GM23338 (cell line): Measurements from ENCODE around the gene NHS. TPM values are rescaled to one million over a fixed set of nuclear protein-coding genes. Genes with fewer than 3 reads are reported as not detected.

Source experiments
- ATAC-seq: fragments of 200-7000 bp; cut with Tn5 transposase; 3 replicates; pipeline ENCODE4 v1.9.1; 2020
- DNase-seq: peaks from one replicate; pipeline ENCODE4 v3.0.0-alpha.2; 2015; ENCODE audit warnings: low spot score
- H2AFZ ChIP-seq: fragments of 200-600 bp; sonication (generic); 2 replicates; pipeline ENCODE4 v1.8.0; 2016; ENCODE audit warnings: antibody characterized with exemption, mild to moderate bottlenecking, moderate library complexity
- H3F3A ChIP-seq: fragments of 200-600 bp; sonication (generic); replicated peaks from 2 replicates; pipeline ENCODE4 v1.8.0; 2017; ENCODE audit warnings: antibody characterized with exemption, mixed run types, low read depth
- H3K27ac ChIP-seq: fragments of 200-600 bp; sonication (generic); 2 replicates; pipeline ENCODE4 v1.6.1; 2016; ENCODE audit warnings: low read depth
- H3K27me3 ChIP-seq: fragments of 200-600 bp; sonication (generic); 2 replicates; pipeline ENCODE4 v1.8.0; 2016; ENCODE audit warnings: mild to moderate bottlenecking, mixed run types, moderate library complexity; ENCODE audit not compliant: insufficient read depth
- H3K36me3 ChIP-seq: fragments of 200-600 bp; sonication (generic); 2 replicates; pipeline ENCODE4 v1.8.0; 2016; ENCODE audit warnings: mild to moderate bottlenecking; ENCODE audit not compliant: insufficient read depth
- H3K4me1 ChIP-seq: fragments of 200-600 bp; sonication (generic); 2 replicates; pipeline ENCODE4 v1.8.0; 2016; ENCODE audit warnings: mild to moderate bottlenecking, moderate library complexity; ENCODE audit not compliant: insufficient read depth
- H3K4me2 ChIP-seq: fragments of 200-600 bp; sonication (generic); 2 replicates; pipeline ENCODE4 v1.7.1; 2017; ENCODE audit warnings: mixed run types
- H3K4me3 ChIP-seq: fragments of 200-600 bp; sonication (generic); 2 replicates; pipeline ENCODE4 v1.6.1; 2016; ENCODE audit warnings: mixed run types
- H3K79me2 ChIP-seq: fragments of 200-600 bp; sonication (generic); replicated peaks from 2 replicates; pipeline ENCODE4 v1.8.0; 2017; ENCODE audit warnings: mild to moderate bottlenecking; ENCODE audit not compliant: insufficient read depth
- H3K9me2 ChIP-seq: fragments of 200-600 bp; sonication (generic); 2 replicates; pipeline ENCODE4 v1.8.0; 2017; ENCODE audit not compliant: insufficient read depth
- H4K20me1 ChIP-seq: fragments of 200-600 bp; sonication (generic); replicated peaks from 2 replicates; pipeline ENCODE4 v1.8.0; 2017; ENCODE audit warnings: mild to moderate bottlenecking; ENCODE audit not compliant: insufficient read depth
- H3K27ac Mint-ChIP-seq: 2 replicates; pipeline ENCODE4 v1.8.0; 2020; ENCODE audit warnings: inconsistent platforms, mild to moderate bottlenecking, moderate library complexity, mixed read lengths
- H3K27me3 Mint-ChIP-seq: 3 replicates; pipeline ENCODE4 v1.8.0; 2022; ENCODE audit warnings: low read depth, mild to moderate bottlenecking, moderate library complexity, mixed read lengths, inconsistent platforms; ENCODE audit not compliant: insufficient read depth, poor library complexity
- H3K36me3 Mint-ChIP-seq: 3 replicates; pipeline ENCODE4 v1.8.0; 2021; ENCODE audit warnings: low read depth, mild to moderate bottlenecking, inconsistent platforms, moderate library complexity, mixed read lengths
- H3K4me1 Mint-ChIP-seq: 3 replicates; pipeline ENCODE4 v1.8.0; 2020; ENCODE audit warnings: mild to moderate bottlenecking, inconsistent platforms, mixed read lengths
- H3K4me3 Mint-ChIP-seq: 3 replicates; pipeline ENCODE4 v1.8.0; 2021; ENCODE audit warnings: moderate library complexity, mild to moderate bottlenecking, inconsistent platforms, mixed read lengths
- H3K9me3 Mint-ChIP-seq: 3 replicates; pipeline ENCODE4 v1.8.0; 2020; ENCODE audit warnings: moderate library complexity, mild to moderate bottlenecking, inconsistent platforms, mixed read lengths
- CREB1 ChIP-seq: fragments of 250-450 bp; sonication (Bioruptor Pico); IDR thresholded peaks from 2 replicates; pipeline ENCODE4 v1.5.0; 2020; ENCODE audit warnings: low read depth, mild to moderate bottlenecking, moderate library complexity
- CTCF ChIP-seq, 2 experiments: fragments of 200-600 bp in 1 of 2; sonication (generic) in 1 of 2; conservative IDR thresholded peaks; 2 replicates each; pipeline versions ENCODE4 v1.5.1 to v1.6.1; 2016 to 2017; ENCODE audit warnings: antibody characterized with exemption in 2 of 2, low read depth in 2 of 2, mild to moderate bottlenecking in 2 of 2, moderate library complexity in 1 of 2
- ETS1 ChIP-seq: IDR thresholded peaks from 2 replicates; pipeline ENCODE4 v1.6.1; 2016; ENCODE audit warnings: antibody characterized with exemption
- EZH2 ChIP-seq: fragments of 200-600 bp; sonication (generic); IDR thresholded peaks from one replicate; pipeline ENCODE4 v1.8.0; 2017; ENCODE audit warnings: antibody characterized with exemption, mild to moderate bottlenecking, low read depth; ENCODE audit not compliant: unreplicated experiment
- EZH2phosphoT487 ChIP-seq: fragments of 200-600 bp; sonication (generic); IDR thresholded peaks from one replicate; pipeline ENCODE4 v1.8.1; 2018; ENCODE audit warnings: antibody characterized with exemption; ENCODE audit not compliant: unreplicated experiment
- JUNB ChIP-seq: IDR thresholded peaks from one replicate; pipeline ENCODE4 v1.6.1; 2016; ENCODE audit warnings: antibody characterized with exemption; ENCODE audit not compliant: unreplicated experiment
- NANOG ChIP-seq: IDR thresholded peaks from 2 replicates; pipeline ENCODE4 v1.6.1; 2016; ENCODE audit warnings: antibody characterized with exemption, borderline replicate concordance
- POLR2AphosphoS5 ChIP-seq: IDR thresholded peaks from 2 replicates; pipeline ENCODE4 v1.6.1; 2016; ENCODE audit warnings: antibody characterized with exemption, low read depth
- REST ChIP-seq: IDR thresholded peaks from one replicate; pipeline ENCODE4 v1.6.1; 2018; ENCODE audit warnings: antibody characterized with exemption; ENCODE audit not compliant: unreplicated experiment
- STAT1 ChIP-seq: IDR thresholded peaks from one replicate; pipeline ENCODE4 v1.6.1; 2016; ENCODE audit warnings: antibody characterized with exemption; ENCODE audit not compliant: unreplicated experiment
- ZNF114 ChIP-seq: fragments of 250-450 bp; sonication (Bioruptor Pico); IDR thresholded peaks from 2 replicates; pipeline ENCODE4 v1.5.0; 2020; ENCODE audit warnings: mild to moderate bottlenecking, moderate library complexity
- ZNF331 ChIP-seq: fragments of 250-450 bp; sonication (Bioruptor Pico); IDR thresholded peaks from 2 replicates; pipeline ENCODE4 v1.5.0; 2020; ENCODE audit warnings: low read depth, mild to moderate bottlenecking, moderate library complexity
- polyA plus RNA-seq: library from polyadenylated mRNA; unstranded; fragments of >200 nt; fragmentation: Nextera tagmentation; extraction: Ambion mirVana; gene quantifications from 2 replicates; pipeline ENCODE4 v1.2.1, GENCODE V29; 2016
- total RNA-seq: library from RNA; depleted of rRNA; stranded (reverse); fragments of >200 nt; shearing (Covaris generic); gene quantifications from 2 replicates; pipeline ENCODE4 v1.2.3, GENCODE V29; 2014
- TF ChIP-seq, protein P1 (sequence below): fragments of 250-450 bp; sonication (Bioruptor Pico); IDR thresholded peaks from 2 replicates; pipeline ENCODE4 v1.5.0; 2020; ENCODE audit warnings: mild to moderate bottlenecking, moderate library complexity

The NHS gene
- total and polyA plus RNA-seq, 2 experiments from 2014 or later: 1.8 to 8.2 TPM

DNA sequence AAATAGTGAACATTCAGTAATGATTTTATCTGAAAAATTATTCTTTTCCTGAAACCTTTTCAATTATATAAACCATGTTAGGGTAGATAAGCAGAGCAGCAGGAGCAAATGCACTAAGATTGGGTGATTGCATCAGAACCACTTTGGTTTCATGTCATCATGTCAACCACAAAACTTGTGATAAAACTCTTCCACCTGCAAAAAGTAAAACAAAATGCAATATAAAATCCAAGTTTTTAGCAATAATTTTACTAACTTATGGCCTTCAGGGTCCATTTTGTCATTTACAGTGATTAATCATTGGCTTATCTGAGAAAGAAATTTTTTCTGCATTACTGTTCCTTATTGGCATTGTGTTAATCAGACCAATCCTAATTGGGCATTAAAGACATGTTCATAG is 42.4 kb downstream of the NHS start:
- Mint-ChIP-seq H3K27me3 (no peaks in the 10 kb centered on the region), H3K27ac (no peak overlapping the region), H3K4me1 (peaks cover 41% of the 10 kb centered on the region), H3K36me3 (no peaks in the 10 kb centered on the region), H3K9me3 (no peaks in the 10 kb centered on the region), H3K4me3 (no peak overlapping the region)
- H3K9me2 ChIP-seq: no peaks in the 10 kb centered on the region
- no peak overlapping the region for H3K27ac ChIP-seq
- H3K4me2 ChIP-seq: no peak overlapping the region
- H3F3A ChIP-seq: no peaks in the 10 kb centered on the region
- H2AFZ ChIP-seq: no peak overlapping the region
- no peaks in the 10 kb centered on the region for H3K27me3 ChIP-seq
- H3K4me3 ChIP-seq: no peak overlapping the region
- no peaks in the 10 kb centered on the region for H4K20me1 ChIP-seq
- ATAC-seq (no peak), DNase-seq (no peak)
- H3K79me2 ChIP-seq: no peaks in the 10 kb centered on the region; the same call in 1 of the 2 replicates
- TF ChIP-seq, protein P1, sequence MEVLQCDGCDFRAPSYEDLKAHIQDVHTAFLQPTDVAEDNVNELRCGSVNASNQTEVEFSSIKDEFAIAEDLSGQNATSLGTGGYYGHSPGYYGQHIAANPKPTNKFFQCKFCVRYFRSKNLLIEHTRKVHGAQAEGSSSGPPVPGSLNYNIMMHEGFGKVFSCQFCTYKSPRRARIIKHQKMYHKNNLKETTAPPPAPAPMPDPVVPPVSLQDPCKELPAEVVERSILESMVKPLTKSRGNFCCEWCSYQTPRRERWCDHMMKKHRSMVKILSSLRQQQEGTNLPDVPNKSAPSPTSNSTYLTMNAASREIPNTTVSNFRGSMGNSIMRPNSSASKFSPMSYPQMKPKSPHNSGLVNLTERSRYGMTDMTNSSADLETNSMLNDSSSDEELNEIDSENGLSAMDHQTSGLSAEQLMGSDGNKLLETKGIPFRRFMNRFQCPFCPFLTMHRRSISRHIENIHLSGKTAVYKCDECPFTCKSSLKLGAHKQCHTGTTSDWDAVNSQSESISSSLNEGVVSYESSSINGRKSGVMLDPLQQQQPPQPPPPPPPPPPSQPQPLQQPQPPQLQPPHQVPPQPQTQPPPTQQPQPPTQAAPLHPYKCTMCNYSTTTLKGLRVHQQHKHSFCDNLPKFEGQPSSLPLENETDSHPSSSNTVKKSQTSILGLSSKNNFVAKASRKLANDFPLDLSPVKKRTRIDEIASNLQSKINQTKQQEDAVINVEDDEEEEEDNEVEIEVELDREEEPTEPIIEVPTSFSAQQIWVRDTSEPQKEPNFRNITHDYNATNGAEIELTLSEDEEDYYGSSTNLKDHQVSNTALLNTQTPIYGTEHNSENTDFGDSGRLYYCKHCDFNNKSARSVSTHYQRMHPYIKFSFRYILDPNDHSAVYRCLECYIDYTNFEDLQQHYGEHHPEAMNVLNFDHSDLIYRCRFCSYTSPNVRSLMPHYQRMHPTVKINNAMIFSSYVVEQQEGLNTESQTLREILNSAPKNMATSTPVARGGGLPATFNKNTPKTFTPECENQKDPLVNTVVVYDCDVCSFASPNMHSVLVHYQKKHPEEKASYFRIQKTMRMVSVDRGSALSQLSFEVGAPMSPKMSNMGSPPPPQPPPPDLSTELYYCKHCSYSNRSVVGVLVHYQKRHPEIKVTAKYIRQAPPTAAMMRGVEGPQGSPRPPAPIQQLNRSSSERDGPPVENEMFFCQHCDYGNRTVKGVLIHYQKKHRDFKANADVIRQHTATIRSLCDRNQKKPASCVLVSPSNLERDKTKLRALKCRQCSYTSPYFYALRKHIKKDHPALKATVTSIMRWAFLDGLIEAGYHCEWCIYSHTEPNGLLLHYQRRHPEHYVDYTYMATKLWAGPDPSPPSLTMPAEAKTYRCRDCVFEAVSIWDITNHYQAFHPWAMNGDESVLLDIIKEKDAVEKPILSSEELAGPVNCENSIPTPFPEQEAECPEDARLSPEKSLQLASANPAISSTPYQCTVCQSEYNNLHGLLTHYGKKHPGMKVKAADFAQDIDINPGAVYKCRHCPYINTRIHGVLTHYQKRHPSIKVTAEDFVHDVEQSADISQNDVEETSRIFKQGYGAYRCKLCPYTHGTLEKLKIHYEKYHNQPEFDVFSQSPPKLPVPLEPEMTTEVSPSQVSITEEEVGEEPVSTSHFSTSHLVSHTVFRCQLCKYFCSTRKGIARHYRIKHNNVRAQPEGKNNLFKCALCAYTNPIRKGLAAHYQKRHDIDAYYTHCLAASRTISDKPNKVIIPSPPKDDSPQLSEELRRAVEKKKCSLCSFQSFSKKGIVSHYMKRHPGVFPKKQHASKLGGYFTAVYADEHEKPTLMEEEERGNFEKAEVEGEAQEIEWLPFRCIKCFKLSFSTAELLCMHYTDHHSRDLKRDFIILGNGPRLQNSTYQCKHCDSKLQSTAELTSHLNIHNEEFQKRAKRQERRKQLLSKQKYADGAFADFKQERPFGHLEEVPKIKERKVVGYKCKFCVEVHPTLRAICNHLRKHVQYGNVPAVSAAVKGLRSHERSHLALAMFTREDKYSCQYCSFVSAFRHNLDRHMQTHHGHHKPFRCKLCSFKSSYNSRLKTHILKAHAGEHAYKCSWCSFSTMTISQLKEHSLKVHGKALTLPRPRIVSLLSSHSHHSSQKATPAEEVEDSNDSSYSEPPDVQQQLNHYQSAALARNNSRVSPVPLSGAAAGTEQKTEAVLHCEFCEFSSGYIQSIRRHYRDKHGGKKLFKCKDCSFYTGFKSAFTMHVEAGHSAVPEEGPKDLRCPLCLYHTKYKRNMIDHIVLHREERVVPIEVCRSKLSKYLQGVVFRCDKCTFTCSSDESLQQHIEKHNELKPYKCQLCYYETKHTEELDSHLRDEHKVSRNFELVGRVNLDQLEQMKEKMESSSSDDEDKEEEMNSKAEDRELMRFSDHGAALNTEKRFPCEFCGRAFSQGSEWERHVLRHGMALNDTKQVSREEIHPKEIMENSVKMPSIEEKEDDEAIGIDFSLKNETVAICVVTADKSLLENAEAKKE: no peak
- TF ChIP-seq ZNF331 (CRISPR knock-in tag) (no peak), ETS1 (no peak), REST (no peak), NANOG (no peak), CREB1 (CRISPR knock-in tag) (no peak), EZH2phosphoT487 (no peak), POLR2AphosphoS5 (no peak), EZH2 (no peak), JUNB (no peak), STAT1 (no peak), ZNF114 (CRISPR knock-in tag) (no peak), CTCF (conservative IDR thresholded peaks at IDR 0.05; ENCODE audit: low read depth in 2 of 2) (no peak)
- H3K36me3 ChIP-seq: no peaks in the 10 kb centered on the region
- H3K4me1 ChIP-seq: peaks cover 39% of the 10 kb centered on the region
